Measurements from ENCODE around the gene LOC128125822.
A peak's percentile ranks its signal among the peaks of the same experiment; 100 is the strongest.

LOC128125822 gene

GRCh38 chr6:63573899-63574553 is 1.7 kb downstream of the LOC128125822 start (continued):
- TF ChIP-seq RELB (IDR thresholded peaks at IDR 0.05; ENCODE audit: low read depth) (peak; percentile 72), PAX5 (IDR thresholded peaks at IDR 0.05; ENCODE audit: borderline replicate concordance, low read depth, low read length) (0 out of 2 replicates have a peak, but pooled peaks have one; percentile 3), SMARCA5 (IDR thresholded peaks at IDR 0.05) (0 out of 2 replicates have a peak, but pooled peaks have one; percentile 55), RFX5 (IDR thresholded peaks at IDR 0.05; ENCODE audit: low read depth, low read length) (no peak), SMC3 (IDR thresholded peaks at IDR 0.05; ENCODE audit: borderline replicate concordance, low read length) (peak; percentile 53; the same call in 1 of the 2 replicates), IKZF2 (IDR thresholded peaks at IDR 0.05) (peak; percentile 88 to 89), ATF7 (IDR thresholded peaks at IDR 0.05; ENCODE audit: low read depth) (peak; percentile 22; the same call in 1 of the 2 replicates), FOXM1 (IDR thresholded peaks at IDR 0.05; ENCODE audit: low read depth, low read length) (0 out of 2 replicates have a peak, but pooled peaks have one; percentile 8), TCF7 (IDR thresholded peaks at IDR 0.05; ENCODE audit: borderline replicate concordance) (0 out of 2 replicates have a peak, but pooled peaks have one; percentile 8), ETV6 (conservative IDR thresholded peaks at IDR 0.05 in 1 of 2, IDR thresholded peaks at IDR 0.05 in 1 of 2; ENCODE audit: borderline replicate concordance in 1 of 2, low read depth in 1 of 2) (no peak), PML (IDR thresholded peaks at IDR 0.05; ENCODE audit: low read length) (no peak)

Measured in GM12878 (cell line).